Neural progenitor cell (in vitro differentiated cells): ENCODE data around the gene ZNF683. TPM values are rescaled to one million over a fixed set of nuclear protein-coding genes. Genes with fewer than 3 reads are reported as not detected.
"Not testable (repeated sequence)": the region's sequence is repeated elsewhere in the genome, so short reads cannot be mapped to it uniquely, and the experiment has no call there.

ENCODE experiments used
- DNase-seq: peaks from one replicate; pipeline ENCODE4 v3.0.0-alpha.2; 2016; ENCODE audit warnings: low spot score
- H2AFZ ChIP-seq: fragments of 200-600 bp; sonication (generic); replicated peaks from 2 replicates; pipeline ENCODE4 v1.6.1; 2016; ENCODE audit warnings: antibody characterized with exemption
- H3F3A ChIP-seq: fragments of 200-600 bp; sonication (generic); 2 replicates; pipeline ENCODE4 v1.6.1; 2016; ENCODE audit warnings: antibody characterized with exemption, low read depth
- H3K27ac ChIP-seq: fragments of 200-600 bp; sonication (generic); 2 replicates; pipeline ENCODE4 v1.5.1; 2016; ENCODE audit warnings: mild to moderate bottlenecking
- H3K27me3 ChIP-seq: fragments of 200-600 bp; sonication (generic); 2 replicates; pipeline ENCODE4 v1.6.1; 2016; ENCODE audit warnings: mild to moderate bottlenecking, moderate library complexity
- H3K36me3 ChIP-seq: fragments of 200-600 bp; sonication (generic); 2 replicates; pipeline ENCODE4 v1.5.1; 2016
- H3K4me1 ChIP-seq: fragments of 200-600 bp; sonication (generic); 2 replicates; pipeline ENCODE4 v1.6.1; 2016; ENCODE audit warnings: mixed run types
- H3K4me2 ChIP-seq: fragments of 200-600 bp; sonication (generic); 2 replicates; pipeline ENCODE4 v1.6.1; 2016
- H3K4me3 ChIP-seq: fragments of 200-600 bp; sonication (generic); 2 replicates; pipeline ENCODE4 v1.5.1; 2016
- H3K79me2 ChIP-seq: fragments of 200-600 bp; sonication (generic); 2 replicates; pipeline ENCODE4 v1.6.1; 2016; ENCODE audit warnings: low read depth
- H3K9ac ChIP-seq: fragments of 200-600 bp; sonication (generic); 2 replicates; pipeline ENCODE4 v1.6.1; 2016
- H3K9me3 ChIP-seq: fragments of 200-600 bp; sonication (generic); 2 replicates; pipeline ENCODE4 v1.5.1; 2016; ENCODE audit warnings: low read depth
- H4K20me1 ChIP-seq: fragments of 200-600 bp; sonication (generic); 2 replicates; pipeline ENCODE4 v1.6.1; 2016; ENCODE audit warnings: low read depth
- H3K27ac Mint-ChIP-seq: 3 replicates; pipeline ENCODE4 v1.8.0; 2021; ENCODE audit warnings: mixed read lengths
- H3K27me3 Mint-ChIP-seq: 2 replicates; pipeline ENCODE4 v1.8.0; 2022; ENCODE audit warnings: low read depth, mild to moderate bottlenecking, inconsistent platforms, moderate library complexity, mixed read lengths; ENCODE audit not compliant: insufficient read depth
- H3K36me3 Mint-ChIP-seq: 3 replicates; pipeline ENCODE4 v1.8.0; 2021; ENCODE audit warnings: mixed read lengths
- H3K4me1 Mint-ChIP-seq: 3 replicates; pipeline ENCODE4 v1.8.0; 2021; ENCODE audit warnings: mixed read lengths
- H3K4me3 Mint-ChIP-seq: 3 replicates; pipeline ENCODE4 v1.8.0; 2021; ENCODE audit warnings: mild to moderate bottlenecking, moderate library complexity, mixed read lengths
- H3K9me3 Mint-ChIP-seq: 3 replicates; pipeline ENCODE4 v1.8.0; 2020; ENCODE audit warnings: mixed read lengths
- CTCF ChIP-seq: fragments of 200-600 bp; sonication (generic); IDR thresholded peaks from 2 replicates; pipeline ENCODE4 v1.5.1; 2017; ENCODE audit warnings: antibody characterized with exemption, mild to moderate bottlenecking
- EZH2 ChIP-seq: fragments of 200-600 bp; sonication (generic); IDR thresholded peaks from 2 replicates; pipeline ENCODE4 v1.6.1; 2017; ENCODE audit warnings: antibody characterized with exemption, mild to moderate bottlenecking, moderate library complexity
- EZH2phosphoT487 ChIP-seq: fragments of 200-600 bp; sonication (generic); IDR thresholded peaks from 2 replicates; pipeline ENCODE4 v1.6.1; 2017; ENCODE audit warnings: antibody characterized with exemption
- total RNA-seq: library from RNA; depleted of rRNA; stranded (reverse); fragments of >200 nt; gene quantifications from 2 replicates; pipeline ENCODE4 v1.2.3, GENCODE V29; 2015; ENCODE audit warnings: low replicate concordance

The ZNF683 gene
- not detected in 2 replicates for total RNA-seq

DNA sequence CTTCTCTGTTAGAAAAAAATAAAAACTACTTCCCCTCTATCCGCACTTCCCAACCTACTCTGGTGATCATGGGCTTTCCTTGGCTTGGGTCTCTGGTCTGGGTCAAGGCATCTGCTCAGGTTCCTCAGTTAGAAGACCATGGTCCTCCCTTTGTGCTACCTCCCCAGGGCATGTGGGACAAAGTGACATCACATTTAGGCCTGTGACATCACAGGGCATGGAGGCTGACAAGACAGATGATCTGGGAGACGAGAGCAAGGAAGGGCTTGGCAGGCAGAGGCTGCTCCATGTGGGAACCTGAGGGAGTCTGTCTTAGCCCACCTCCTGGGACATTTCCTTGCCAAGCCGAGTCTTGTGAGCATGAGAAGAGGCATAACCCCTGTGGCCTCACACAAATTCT lies at the start of gene ZNF683:
Gene ZNF683 (minus strand): TSS at position 140 of the 400 bp plus-strand sequence. CDS start 4,179 bp downstream, outside the sequence.
- not testable (repeated sequence) for H3K4me2 ChIP-seq, H3K27ac Mint-ChIP-seq, H3K27ac ChIP-seq, H3K27me3 ChIP-seq, DNase-seq, H3K9me3 ChIP-seq, H3K4me3 ChIP-seq, H3K9ac ChIP-seq, H3F3A ChIP-seq, H3K27me3 Mint-ChIP-seq, H4K20me1 ChIP-seq, H3K4me3 Mint-ChIP-seq, H3K9me3 Mint-ChIP-seq, H3K36me3 Mint-ChIP-seq, H3K79me2 ChIP-seq, H2AFZ ChIP-seq, H3K4me1 ChIP-seq, H3K36me3 ChIP-seq
- peaks cover 11% of the 10 kb centered on the region for H3K4me1 Mint-ChIP-seq

- Mint-ChIP-seq H3K4me3 (peak overlapping the region; percentile 76), H3K27me3 (peaks cover 2% of the 10 kb centered on the region), H3K9me3 (no peaks in the 10 kb centered on the region), H3K4me1 (peaks cover 70% of the 10 kb centered on the region), H3K27ac (peak overlapping the region; percentile 95), H3K36me3 (peaks cover 19% of the 10 kb centered on the region)
- peaks cover 98% of the 10 kb centered on the region for H3K79me2 ChIP-seq
- H3K9me3 ChIP-seq, result no peaks in the 10 kb centered on the region
- H3K9ac ChIP-seq, result peak overlapping the region; percentile 43
- no peak for DNase-seq
- H3K27me3 ChIP-seq, result no peaks in the 10 kb centered on the region
- peaks cover 97% of the 10 kb centered on the region for H3F3A ChIP-seq
- peaks cover 92% of the 10 kb centered on the region for H4K20me1 ChIP-seq
- H3K4me3 ChIP-seq, result peak overlapping the region; percentile 43
- H3K4me1 ChIP-seq, result peaks cover 92% of the 10 kb centered on the region
- TF ChIP-seq EZH2 (no peak), CTCF (no peak), EZH2phosphoT487 (no peak)
- H3K27ac ChIP-seq, result peak overlapping the region; percentile 99
- H3K36me3 ChIP-seq, result peaks cover 23% of the 10 kb centered on the region
- no peak overlapping the region for H2AFZ ChIP-seq
- H3K4me2 ChIP-seq, result peak overlapping the region; percentile 100
Measured at GRCh38 chr1:26419494-26419893, 46.9 kb upstream of the ZNF683 start.

DNA sequence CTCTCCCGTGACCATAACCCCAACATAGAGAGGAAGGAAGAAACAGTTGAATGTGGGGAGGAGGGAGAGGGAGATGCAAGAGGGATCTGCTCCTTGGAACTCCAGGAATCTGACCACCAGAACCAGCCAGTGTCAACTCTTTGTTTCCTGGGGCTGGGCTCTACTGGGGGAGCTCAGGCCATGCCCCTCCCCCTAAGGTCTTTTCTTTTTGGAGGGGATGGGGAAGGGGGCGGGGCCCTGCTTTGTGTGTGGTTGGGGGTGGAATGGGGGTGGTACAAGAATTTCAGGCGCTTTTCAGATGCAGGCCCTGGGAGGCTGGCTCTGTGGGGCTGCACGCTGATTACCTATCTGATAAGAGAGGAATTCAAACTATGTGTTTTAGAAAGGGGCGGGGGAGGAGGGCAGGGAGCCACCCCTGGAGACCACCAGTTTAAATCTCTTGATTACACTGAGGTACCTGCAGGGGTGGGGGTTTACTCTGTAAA lies 46.4 kb upstream of the ZNF683 start:
- H3K27ac Mint-ChIP-seq, result peak overlapping the region; percentile 95
- DNase-seq, result peak; percentile 97
- Histone ChIP-seq H3K27ac (peak overlapping the region; percentile 99), H3K36me3 (peaks cover 23% of the 10 kb centered on the region), H3K79me2 (peaks cover 98% of the 10 kb centered on the region), H3K9ac (peak overlapping the region; percentile 57), H3K27me3 (no peaks in the 10 kb centered on the region), H3F3A (peaks cover 97% of the 10 kb centered on the region), H4K20me1 (peaks cover 92% of the 10 kb centered on the region), H3K4me1 (peaks cover 92% of the 10 kb centered on the region), H2AFZ (no peak overlapping the region), H3K4me3 (peak overlapping the region; percentile 43), H3K9me3 (no peaks in the 10 kb centered on the region), H3K4me2 (peak overlapping the region; percentile 100)
- H3K36me3 Mint-ChIP-seq, result peaks cover 25% of the 10 kb centered on the region
- peaks cover 76% of the 10 kb centered on the region for H3K4me1 Mint-ChIP-seq
- no peaks in the 10 kb centered on the region for H3K9me3 Mint-ChIP-seq
- H3K4me3 Mint-ChIP-seq, result peak overlapping the region; percentile 76
- peaks cover 2% of the 10 kb centered on the region for H3K27me3 Mint-ChIP-seq
- TF ChIP-seq EZH2 (no peak), CTCF (no peak), EZH2phosphoT487 (no peak)

- Mint-ChIP-seq H3K27ac (no peak overlapping the region), H3K4me1 (peaks cover 87% of the 10 kb centered on the region), H3K36me3 (peaks cover 23% of the 10 kb centered on the region), H3K9me3 (no peaks in the 10 kb centered on the region), H3K4me3 (peak overlapping the region; percentile 64), H3K27me3 (peaks cover 4% of the 10 kb centered on the region)
- Histone ChIP-seq H3K36me3 (peaks cover 16% of the 10 kb centered on the region), H3K4me2 (peak overlapping the region; percentile 100), H3K4me1 (peaks cover 90% of the 10 kb centered on the region), H3F3A (peaks cover 99% of the 10 kb centered on the region), H3K9me3 (no peaks in the 10 kb centered on the region), H3K9ac (no peak overlapping the region), H3K27me3 (no peaks in the 10 kb centered on the region), H2AFZ (no peak overlapping the region), H3K79me2 (peaks cover 98% of the 10 kb centered on the region), H4K20me1 (peaks cover 92% of the 10 kb centered on the region), H3K4me3 (peak overlapping the region; percentile 43), H3K27ac (peak overlapping the region; percentile 99)
- no peak for TF ChIP-seq EZH2phosphoT487
- TF ChIP-seq EZH2, result no peak
- peak; percentile 89 for TF ChIP-seq CTCF
- peak; percentile 94 for DNase-seq
Measured at GRCh38 chr1:26417111-26417759, 44.7 kb upstream of the ZNF683 start.
